NT2/D1 (cell line): ENCODE results near the gene LCTL.

Experiments
- SUZ12 ChIP-seq: IDR thresholded peaks from 2 replicates; pipeline ENCODE4 v1.6.1; 2011; ENCODE audit not compliant: insufficient read length, insufficient read depth; ENCODE audit errors: extremely low read depth
- YY1 ChIP-seq: IDR thresholded peaks from 2 replicates; pipeline ENCODE4 v1.6.1; 2011; ENCODE audit not compliant: insufficient read length, insufficient read depth
- ZNF274 ChIP-seq: IDR thresholded peaks from 2 replicates; pipeline ENCODE4 v1.6.1; 2011; ENCODE audit warnings: mild to moderate bottlenecking, low read depth, low read length

DNA sequence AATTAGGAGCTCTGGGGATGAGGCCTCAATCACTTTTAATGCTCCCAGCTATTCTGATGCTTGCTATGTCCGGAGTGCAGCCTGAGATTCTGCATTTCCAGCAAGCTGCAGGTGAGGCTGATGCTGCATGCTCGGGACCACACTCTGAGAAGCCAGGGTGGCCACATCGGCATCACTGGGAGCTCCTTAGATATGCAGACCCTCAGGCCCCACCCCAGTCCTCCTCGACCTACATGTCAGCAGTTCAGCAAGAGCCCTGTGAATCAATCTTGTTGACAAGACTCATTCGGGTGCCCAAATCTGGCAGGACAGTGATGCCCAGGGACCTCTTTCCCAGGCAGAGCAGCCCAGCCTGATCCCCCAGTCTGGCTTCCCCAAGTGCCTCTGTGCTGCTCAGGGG lies 44.1 kb upstream of the LCTL start:
- TF ChIP-seq SUZ12 (no peak), YY1 (no peak), ZNF274 (no peak)
